Measurements from ENCODE around the gene NCDN.
"Not testable (repeated sequence)": the region's sequence is repeated elsewhere in the genome, so short reads cannot be mapped to it uniquely, and the experiment has no call there.

NCDN gene

DNA sequence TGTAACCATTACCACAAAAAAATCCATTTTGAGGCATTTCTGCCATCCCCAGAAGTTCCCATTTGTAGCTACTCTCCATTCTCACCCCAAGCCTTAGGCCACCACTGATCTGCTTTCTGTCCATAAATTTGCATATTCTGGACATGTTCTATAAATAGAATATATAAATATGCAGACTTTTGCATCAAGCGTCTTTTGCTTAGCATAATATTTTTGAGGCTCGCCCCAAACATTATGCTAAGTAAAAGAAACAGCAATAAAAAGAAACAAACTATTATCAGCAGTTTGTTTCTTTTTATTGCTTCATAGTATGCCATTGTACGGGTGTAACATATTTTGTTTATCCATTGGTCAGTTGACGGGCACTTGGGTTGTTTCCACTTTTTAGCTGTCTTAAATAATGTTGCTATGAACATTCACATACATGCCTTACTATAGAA lies 23.4 kb downstream of the NCDN start:
- H3K9ac ChIP-seq (ENCODE audit: low read depth, low read length), result no peak overlapping the region
- H3K9me3 ChIP-seq (ENCODE audit: insufficient read depth, low read depth, low read length), result no peaks in the 10 kb centered on the region
- H3K4me3 ChIP-seq (ENCODE audit: low read length), result no peak overlapping the region
- 100% methylated on average over 1 of the region's 4 CpGs for WGBS
- H3K36me3 ChIP-seq (ENCODE audit: insufficient read depth, low read length), result no peaks in the 10 kb centered on the region
- no peak overlapping the region for H3K27ac ChIP-seq (ENCODE audit: low read depth, low read length)
- 0 out of 2 replicates have a peak, but pooled peaks cover 2% of the 10 kb centered on the region for H3K4me1 ChIP-seq (ENCODE audit: insufficient read depth, low read length)
- peaks cover 34% of the 10 kb centered on the region for H3K27me3 ChIP-seq (ENCODE audit: insufficient read depth, low read length)

DNA sequence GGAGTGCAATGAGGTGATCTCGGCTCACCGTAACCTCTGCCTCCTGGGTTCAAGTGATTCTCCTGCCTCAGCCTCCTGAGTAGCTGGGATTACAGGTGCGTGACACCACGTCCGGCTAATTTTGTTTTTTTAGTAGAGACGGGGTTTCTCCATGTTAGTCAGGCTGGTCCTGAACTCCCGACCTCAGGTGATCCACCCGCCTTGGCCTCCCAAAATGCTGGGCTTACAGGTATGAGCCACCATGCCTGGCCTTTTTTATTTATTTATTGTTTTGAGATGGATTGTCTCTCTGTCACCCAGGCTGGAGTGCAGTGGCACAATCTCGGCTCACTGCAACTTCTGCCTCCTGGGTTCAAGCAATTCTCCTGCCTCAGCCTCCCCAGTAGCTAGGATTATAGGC lies 24.0 kb downstream of the NCDN start:
- not testable (repeated sequence) for H3K4me1 ChIP-seq (ENCODE audit: insufficient read depth, low read length); H3K4me3 ChIP-seq (ENCODE audit: low read length); H3K36me3 ChIP-seq (ENCODE audit: insufficient read depth, low read length); H3K9me3 ChIP-seq (ENCODE audit: insufficient read depth, low read depth, low read length); H3K27ac ChIP-seq (ENCODE audit: low read depth, low read length); H3K9ac ChIP-seq (ENCODE audit: low read depth, low read length)
- H3K27me3 ChIP-seq (ENCODE audit: insufficient read depth, low read length), result peaks cover 28% of the 10 kb centered on the region
- 96% methylated on average over 9 of the region's 9 CpGs for WGBS

DNA sequence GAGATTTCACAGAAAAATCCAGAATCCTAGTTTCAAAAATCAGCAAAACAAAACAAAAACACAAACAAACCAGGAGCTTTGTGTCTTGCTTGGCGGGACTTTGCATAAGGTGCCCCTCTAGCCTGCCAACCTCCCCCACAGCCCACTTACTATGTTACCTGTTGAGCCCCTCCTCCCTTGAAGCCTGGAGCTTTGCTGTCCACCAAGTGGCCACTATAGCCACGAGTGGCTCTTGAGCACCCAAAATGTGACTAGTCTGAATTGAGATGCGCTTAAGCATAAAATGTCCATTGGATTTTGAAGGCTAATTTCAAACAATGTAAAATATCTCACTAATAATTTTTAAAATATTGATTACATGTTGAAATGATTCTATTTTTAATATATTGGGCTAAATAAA lies 27.7 kb downstream of the NCDN start:
- Histone ChIP-seq H3K9me3 (ENCODE audit: insufficient read depth, low read depth, low read length) (no peaks in the 10 kb centered on the region), H3K36me3 (ENCODE audit: insufficient read depth, low read length) (no peaks in the 10 kb centered on the region)
- WGBS, result 84% methylated on average over 3 of the region's 3 CpGs

DNA sequence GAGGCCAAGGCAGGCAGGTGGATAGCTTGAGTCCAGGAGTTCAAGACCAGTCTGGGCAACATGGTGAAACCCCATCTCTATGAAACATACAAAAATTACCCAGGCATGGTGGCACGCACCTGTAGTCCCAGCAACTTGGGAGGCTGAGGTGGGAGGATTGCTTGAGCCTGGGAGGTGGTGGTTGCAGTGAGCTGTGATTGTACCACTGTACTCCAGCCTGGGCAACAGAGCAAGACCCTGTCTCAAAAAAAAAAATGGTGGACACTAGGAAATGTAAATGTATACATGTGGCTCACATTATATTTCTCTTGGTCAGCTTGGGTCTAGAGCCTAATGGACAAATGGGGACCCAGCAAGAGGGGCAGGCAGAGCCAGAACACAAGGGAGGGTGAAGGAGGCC lies 28.2 kb downstream of the NCDN start:
- H3K9me3 ChIP-seq (ENCODE audit: insufficient read depth, low read depth, low read length); H3K36me3 ChIP-seq (ENCODE audit: insufficient read depth, low read length); H3K4me3 ChIP-seq (ENCODE audit: low read length); H3K27ac ChIP-seq (ENCODE audit: low read depth, low read length); H3K9ac ChIP-seq (ENCODE audit: low read depth, low read length); H3K27me3 ChIP-seq (ENCODE audit: insufficient read depth, low read length); H3K4me1 ChIP-seq (ENCODE audit: insufficient read depth, low read length): not testable (repeated sequence)
- 100% methylated on average over 1 of the region's 1 CpG for WGBS

More for the DNA sequence above, 27.7 kb downstream of the NCDN start:
- Histone ChIP-seq H3K27me3 (ENCODE audit: insufficient read depth, low read length) (no peaks in the 10 kb centered on the region), H3K4me1 (ENCODE audit: insufficient read depth, low read length) (no peaks in the 10 kb centered on the region), H3K27ac (ENCODE audit: low read depth, low read length) (no peak overlapping the region), H3K4me3 (ENCODE audit: low read length) (no peak overlapping the region), H3K9ac (ENCODE audit: low read depth, low read length) (no peak overlapping the region)

DNA sequence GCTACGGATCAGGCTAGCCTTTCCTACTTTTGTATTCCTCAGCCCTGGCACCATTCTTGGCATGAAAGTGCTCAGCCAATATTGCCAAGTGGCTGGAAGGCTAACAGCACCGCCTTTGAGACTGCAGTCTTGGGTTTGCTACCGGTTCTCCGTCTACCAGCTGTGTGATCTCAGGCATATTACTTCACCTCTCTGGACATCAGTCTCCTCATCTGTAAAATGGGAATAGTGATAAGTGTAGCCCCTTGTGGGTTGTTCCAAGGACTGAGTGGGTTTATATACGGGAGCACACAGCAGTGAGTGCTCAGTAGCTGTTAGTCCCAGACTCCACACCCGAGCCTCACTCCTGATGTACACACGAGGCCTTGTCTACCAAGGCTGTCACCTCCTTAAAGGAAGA lies 29.2 kb downstream of the NCDN start:
- Histone ChIP-seq H3K4me1 (ENCODE audit: insufficient read depth, low read length) (no peaks in the 10 kb centered on the region), H3K9ac (ENCODE audit: low read depth, low read length) (no peak overlapping the region), H3K4me3 (ENCODE audit: low read length) (no peak overlapping the region), H3K27ac (ENCODE audit: low read depth, low read length) (no peak overlapping the region), H3K27me3 (ENCODE audit: insufficient read depth, low read length) (no peaks in the 10 kb centered on the region), H3K9me3 (ENCODE audit: insufficient read depth, low read depth, low read length) (no peaks in the 10 kb centered on the region), H3K36me3 (ENCODE audit: insufficient read depth, low read length) (no peaks in the 10 kb centered on the region)
- 91% methylated on average over 7 of the region's 7 CpGs for WGBS

DNA sequence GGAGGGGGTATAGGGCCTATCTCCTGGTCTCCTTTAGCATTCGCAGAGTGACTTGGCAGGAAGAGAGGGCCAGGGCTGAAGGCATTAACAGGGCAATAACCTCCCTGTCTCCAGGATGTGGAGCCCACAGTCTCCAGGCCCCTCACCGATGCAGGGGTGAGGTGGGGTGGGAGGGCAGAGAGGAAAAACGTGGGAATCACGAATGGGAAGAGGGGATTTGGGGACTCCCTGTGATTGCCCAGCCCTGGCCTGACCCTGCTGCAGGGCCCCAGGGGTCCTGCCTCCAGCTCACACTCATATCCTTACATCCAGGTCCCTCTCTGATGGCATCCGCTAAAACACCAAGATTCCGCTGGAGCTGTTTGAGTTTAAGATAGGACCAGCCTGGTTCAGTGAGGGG lies 30.1 kb downstream of the NCDN start:
- no peaks in the 10 kb centered on the region for H3K36me3 ChIP-seq (ENCODE audit: insufficient read depth, low read length)
- 76% methylated on average over 6 of the region's 6 CpGs for WGBS
- no peaks in the 10 kb centered on the region for H3K9me3 ChIP-seq (ENCODE audit: insufficient read depth, low read depth, low read length)
- no peaks in the 10 kb centered on the region for H3K4me1 ChIP-seq (ENCODE audit: insufficient read depth, low read length)
- H3K4me3 ChIP-seq (ENCODE audit: low read length), result no peak overlapping the region
- no peak overlapping the region for H3K9ac ChIP-seq (ENCODE audit: low read depth, low read length)
- no peaks in the 10 kb centered on the region for H3K27me3 ChIP-seq (ENCODE audit: insufficient read depth, low read length)
- no peak overlapping the region for H3K27ac ChIP-seq (ENCODE audit: low read depth, low read length)

DNA sequence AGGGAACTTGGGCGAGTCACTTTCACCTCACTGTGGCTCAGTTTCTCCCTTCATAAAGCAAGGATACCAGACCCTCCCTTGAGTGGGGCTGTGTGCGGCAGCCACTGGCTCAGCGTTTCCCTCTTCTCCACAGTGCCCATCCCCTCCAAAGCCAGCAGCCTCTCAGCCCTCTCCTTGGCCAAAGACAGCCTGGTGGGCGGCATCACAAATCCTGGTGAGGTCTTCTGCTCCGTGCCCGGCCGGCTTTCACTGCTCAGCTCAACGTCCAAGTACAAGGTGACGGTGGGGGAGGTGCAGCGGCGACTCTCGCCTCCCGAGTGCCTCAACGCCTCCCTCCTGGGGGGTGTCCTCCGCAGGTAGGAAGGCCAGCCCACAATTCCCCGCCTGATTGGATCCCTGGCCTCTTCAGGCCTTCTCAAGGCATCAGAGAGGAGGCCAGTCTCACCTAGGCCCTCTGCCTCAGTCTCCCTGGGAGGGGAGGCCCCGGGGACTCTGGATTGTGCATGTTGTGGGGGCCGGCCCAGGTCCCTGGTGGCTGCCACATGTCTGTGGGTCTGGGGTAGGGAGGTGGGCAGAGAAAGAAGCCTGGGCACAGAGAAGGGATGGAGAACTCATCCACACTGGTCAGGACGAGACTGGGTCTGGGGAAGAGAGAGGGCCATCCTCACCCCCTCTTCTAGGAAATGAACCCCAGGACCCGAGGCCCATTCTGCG lies 30.8 kb downstream of the NCDN start:
- H3K9me3 ChIP-seq (ENCODE audit: insufficient read depth, low read depth, low read length), result no peaks in the 10 kb centered on the region
- no peak overlapping the region for H3K4me3 ChIP-seq (ENCODE audit: low read length)
- H3K4me1 ChIP-seq (ENCODE audit: insufficient read depth, low read length), result no peaks in the 10 kb centered on the region
- H3K9ac ChIP-seq (ENCODE audit: low read depth, low read length), result no peak overlapping the region
- H3K27me3 ChIP-seq (ENCODE audit: insufficient read depth, low read length), result no peaks in the 10 kb centered on the region
- 74% methylated on average over 20 of the region's 21 CpGs for WGBS
- no peak overlapping the region for H3K27ac ChIP-seq (ENCODE audit: low read depth, low read length)
- no peaks in the 10 kb centered on the region for H3K36me3 ChIP-seq (ENCODE audit: insufficient read depth, low read length)

DNA sequence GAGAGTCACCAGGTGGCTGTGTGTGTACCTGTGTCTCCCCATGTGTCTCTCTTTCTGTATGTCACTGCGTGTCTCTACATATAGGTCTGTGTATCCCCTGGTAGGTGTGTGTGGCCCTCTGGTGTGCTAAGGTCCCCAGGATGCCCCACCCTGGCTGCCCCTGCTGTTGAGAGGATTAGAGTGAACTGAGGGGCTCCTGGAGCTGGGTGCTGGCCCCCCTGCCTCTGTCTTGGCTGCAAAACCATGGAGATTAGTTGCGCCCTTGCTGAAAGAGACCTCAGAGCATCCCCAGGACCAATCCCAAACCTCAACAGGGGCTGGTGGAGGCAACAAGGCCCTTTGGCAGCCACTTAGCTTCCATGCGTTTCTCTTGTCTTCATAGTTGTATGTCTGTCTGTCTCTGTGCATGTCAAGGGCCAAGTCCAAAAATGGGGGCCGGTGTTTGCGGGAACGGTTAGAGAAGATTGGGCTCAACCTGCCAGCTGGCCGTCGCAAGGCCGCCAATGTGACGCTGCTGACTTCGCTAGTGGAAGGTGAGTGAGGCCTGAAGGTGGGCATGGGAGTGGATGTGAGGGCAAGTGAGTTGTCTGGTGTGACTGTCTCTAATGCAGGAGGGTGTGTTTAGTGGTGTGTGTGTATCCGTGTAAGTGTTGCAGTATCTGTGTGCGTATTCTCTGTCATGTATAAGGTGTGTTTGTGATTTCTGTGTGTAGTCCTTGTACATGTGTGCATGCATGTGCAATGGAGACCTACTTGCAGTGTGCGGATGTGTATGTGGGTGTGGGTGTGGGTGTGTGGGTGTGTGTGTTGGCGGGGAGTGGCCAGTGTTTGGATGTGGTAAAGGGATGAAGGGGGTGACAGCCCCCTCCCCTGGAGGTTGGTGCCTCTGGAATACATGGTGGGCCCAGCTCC lies 32.2 kb downstream of the NCDN start:
- Histone ChIP-seq H3K9ac (ENCODE audit: low read depth, low read length) (no peak overlapping the region), H3K4me3 (ENCODE audit: low read length) (no peak overlapping the region), H3K36me3 (ENCODE audit: insufficient read depth, low read length) (no peaks in the 10 kb centered on the region), H3K4me1 (ENCODE audit: insufficient read depth, low read length) (no peaks in the 10 kb centered on the region), H3K9me3 (ENCODE audit: insufficient read depth, low read depth, low read length) (no peaks in the 10 kb centered on the region), H3K27ac (ENCODE audit: low read depth, low read length) (no peak overlapping the region), H3K27me3 (ENCODE audit: insufficient read depth, low read length) (no peaks in the 10 kb centered on the region)
- WGBS, result 92% methylated on average over 15 of the region's 15 CpGs

DNA sequence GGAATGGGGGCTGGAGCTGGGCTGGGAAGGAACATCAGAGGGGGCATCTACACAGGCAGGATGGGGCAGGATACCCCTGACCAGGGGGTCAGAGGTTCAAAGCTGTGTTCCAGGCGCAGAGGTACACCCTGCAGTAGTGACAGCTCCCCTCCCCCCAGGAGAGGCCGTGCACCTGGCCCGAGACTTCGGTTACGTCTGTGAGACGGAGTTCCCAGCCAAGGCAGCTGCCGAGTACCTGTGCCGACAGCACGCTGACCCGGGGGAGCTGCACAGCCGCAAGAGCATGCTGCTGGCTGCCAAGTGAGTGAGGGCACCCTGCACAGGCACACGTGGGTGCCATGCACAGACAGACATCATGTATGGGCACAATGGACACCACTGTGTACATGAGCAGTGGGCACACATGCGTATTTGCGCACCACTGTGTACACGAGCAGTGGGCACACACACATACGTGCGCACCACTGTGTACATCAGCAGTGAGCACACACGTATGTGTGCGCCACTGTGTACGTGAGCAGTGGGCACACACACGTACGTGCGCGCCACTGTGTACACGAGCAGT lies 33.0 kb downstream of the NCDN start:
- H3K27ac ChIP-seq (ENCODE audit: low read depth, low read length), result no peak overlapping the region
- H3K4me1 ChIP-seq (ENCODE audit: insufficient read depth, low read length), result no peaks in the 10 kb centered on the region
- 95% methylated on average over 25 of the region's 25 CpGs for WGBS
- H3K9ac ChIP-seq (ENCODE audit: low read depth, low read length), result no peak overlapping the region
- H3K36me3 ChIP-seq (ENCODE audit: insufficient read depth, low read length), result no peaks in the 10 kb centered on the region
- no peaks in the 10 kb centered on the region for H3K9me3 ChIP-seq (ENCODE audit: insufficient read depth, low read depth, low read length)
- no peaks in the 10 kb centered on the region for H3K27me3 ChIP-seq (ENCODE audit: insufficient read depth, low read length)
- H3K4me3 ChIP-seq (ENCODE audit: low read length), result no peak overlapping the region

DNA sequence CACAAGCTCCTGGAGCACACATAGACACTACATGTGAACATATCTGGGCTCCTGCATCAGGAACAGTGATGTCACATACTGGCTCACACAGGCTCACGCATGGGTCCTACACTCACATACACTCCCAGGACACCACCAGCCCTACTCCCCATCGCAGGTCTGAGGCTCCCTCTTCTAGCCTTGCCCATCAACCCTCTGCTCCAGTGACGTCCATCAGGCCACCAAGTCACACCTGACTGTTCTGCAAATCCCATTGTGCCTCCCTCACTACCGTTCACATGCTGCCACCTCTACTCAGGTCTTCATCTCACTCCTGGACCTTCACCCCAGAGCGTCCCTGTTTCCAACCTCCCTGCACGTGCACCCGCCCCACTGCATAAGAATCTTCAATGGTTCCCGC lies 33.6 kb downstream of the NCDN start:
- WGBS, result 91% methylated on average over 8 of the region's 8 CpGs
- H3K9ac ChIP-seq (ENCODE audit: low read depth, low read length), result no peak overlapping the region

DNA sequence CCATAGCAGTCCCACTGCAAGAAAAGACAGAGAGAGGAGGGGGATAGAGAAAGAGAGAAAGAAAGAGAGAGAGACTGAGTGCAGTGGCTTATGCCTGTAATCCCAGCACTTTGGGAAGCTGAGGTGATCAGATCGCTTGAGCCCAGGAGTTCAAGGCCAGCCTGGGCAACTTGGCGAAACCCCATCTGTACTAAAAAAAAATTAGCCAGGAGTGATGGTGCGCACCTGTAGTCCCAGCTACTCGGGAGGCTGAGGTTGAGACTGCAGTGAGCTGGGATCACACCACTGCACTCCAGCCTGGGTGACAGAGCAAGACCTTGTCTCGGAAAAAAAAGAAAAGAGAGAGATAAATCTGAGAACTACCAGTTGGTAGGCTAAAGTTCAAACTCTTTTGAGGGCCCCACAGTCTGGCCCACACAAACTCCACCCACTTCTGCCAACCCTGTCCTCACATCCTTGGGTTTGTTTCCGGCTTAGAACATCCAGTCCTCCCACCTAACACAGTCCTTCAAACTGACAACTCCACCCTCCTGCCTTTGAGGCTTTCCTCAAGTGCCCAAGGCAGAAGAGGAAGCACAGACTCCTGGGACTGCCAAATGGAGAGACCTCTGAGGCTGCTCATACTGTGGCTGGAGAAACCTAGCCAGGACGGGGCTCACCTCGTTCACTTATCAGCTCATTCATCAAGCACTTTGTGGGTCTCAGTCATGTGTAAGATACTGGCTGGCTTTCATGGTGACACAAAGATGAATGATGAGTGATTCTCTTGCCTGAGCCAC lies 35.6 kb downstream of the NCDN start:
- Histone ChIP-seq H3K27ac (ENCODE audit: low read depth, low read length) (no peak overlapping the region), H3K9me3 (ENCODE audit: insufficient read depth, low read depth, low read length) (no peaks in the 10 kb centered on the region), H3K9ac (ENCODE audit: low read depth, low read length) (no peak overlapping the region), H3K36me3 (ENCODE audit: insufficient read depth, low read length) (no peaks in the 10 kb centered on the region), H3K4me1 (ENCODE audit: insufficient read depth, low read length) (no peaks in the 10 kb centered on the region), H3K4me3 (ENCODE audit: low read length) (no peak overlapping the region), H3K27me3 (ENCODE audit: insufficient read depth, low read length) (no peaks in the 10 kb centered on the region)
- 87% methylated on average over 8 of the region's 8 CpGs for WGBS

More for the DNA sequence above, 33.6 kb downstream of the NCDN start:
- Histone ChIP-seq H3K9me3 (ENCODE audit: insufficient read depth, low read depth, low read length) (no peaks in the 10 kb centered on the region), H3K36me3 (ENCODE audit: insufficient read depth, low read length) (no peaks in the 10 kb centered on the region), H3K27me3 (ENCODE audit: insufficient read depth, low read length) (no peaks in the 10 kb centered on the region), H3K4me3 (ENCODE audit: low read length) (no peak overlapping the region), H3K4me1 (ENCODE audit: insufficient read depth, low read length) (no peaks in the 10 kb centered on the region), H3K27ac (ENCODE audit: low read depth, low read length) (no peak overlapping the region)
